Thyroid gland (tissue), 4 donors: ENCODE measurements around the gene AFAP1L2.

Source experiments
- POLR2A ChIP-seq, 2 donors: fragments of 450-650 bp; IDR thresholded peaks; one replicate each; pipeline ENCODE4 v1.6.1; 2017; ENCODE audit warnings: antibody characterized with exemption in 2 of 2, mild to moderate bottlenecking in 2 of 2, moderate library complexity in 1 of 2
- TF ChIP-seq, protein P1 (sequence below), 6 experiments: fragments of 200-600 bp in 3 of 6; fragments of 450-650 bp in 3 of 6; sonication (generic) in 3 of 6; IDR thresholded peaks; one replicate each; pipeline ENCODE4 v1.5.1; 2016 to 2019; ENCODE audit warnings: antibody characterized with exemption in 6 of 6, mild to moderate bottlenecking in 2 of 6, inconsistent platforms in 1 of 6, moderate library complexity in 1 of 6

DNA sequence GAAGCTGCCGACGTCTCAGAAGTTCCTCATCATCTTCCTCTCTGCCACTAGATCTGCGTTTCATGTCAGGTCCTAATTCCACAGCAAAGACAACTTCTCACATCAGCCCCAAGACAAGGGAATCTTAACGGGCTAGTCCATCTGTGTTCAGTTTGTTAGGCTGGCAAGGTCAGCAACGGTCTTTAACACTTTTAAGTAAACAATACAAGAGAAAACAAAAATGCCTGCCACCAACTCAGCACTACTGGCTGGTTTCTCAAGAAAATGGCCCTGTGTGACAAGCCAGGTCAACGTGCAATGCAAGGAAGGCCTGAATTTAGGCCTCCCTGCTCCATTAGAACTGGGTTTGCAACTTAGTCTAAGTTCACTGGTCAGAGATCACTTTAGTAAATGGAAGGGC is 41.0 kb upstream of the AFAP1L2 start:
- TF ChIP-seq, protein P1, sequence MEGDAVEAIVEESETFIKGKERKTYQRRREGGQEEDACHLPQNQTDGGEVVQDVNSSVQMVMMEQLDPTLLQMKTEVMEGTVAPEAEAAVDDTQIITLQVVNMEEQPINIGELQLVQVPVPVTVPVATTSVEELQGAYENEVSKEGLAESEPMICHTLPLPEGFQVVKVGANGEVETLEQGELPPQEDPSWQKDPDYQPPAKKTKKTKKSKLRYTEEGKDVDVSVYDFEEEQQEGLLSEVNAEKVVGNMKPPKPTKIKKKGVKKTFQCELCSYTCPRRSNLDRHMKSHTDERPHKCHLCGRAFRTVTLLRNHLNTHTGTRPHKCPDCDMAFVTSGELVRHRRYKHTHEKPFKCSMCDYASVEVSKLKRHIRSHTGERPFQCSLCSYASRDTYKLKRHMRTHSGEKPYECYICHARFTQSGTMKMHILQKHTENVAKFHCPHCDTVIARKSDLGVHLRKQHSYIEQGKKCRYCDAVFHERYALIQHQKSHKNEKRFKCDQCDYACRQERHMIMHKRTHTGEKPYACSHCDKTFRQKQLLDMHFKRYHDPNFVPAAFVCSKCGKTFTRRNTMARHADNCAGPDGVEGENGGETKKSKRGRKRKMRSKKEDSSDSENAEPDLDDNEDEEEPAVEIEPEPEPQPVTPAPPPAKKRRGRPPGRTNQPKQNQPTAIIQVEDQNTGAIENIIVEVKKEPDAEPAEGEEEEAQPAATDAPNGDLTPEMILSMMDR (IDR thresholded peaks at IDR 0.05): no peak
- TF ChIP-seq POLR2A (IDR thresholded peaks at IDR 0.05): no peak
